ENCODE results near the gene GDNF.

DNA sequence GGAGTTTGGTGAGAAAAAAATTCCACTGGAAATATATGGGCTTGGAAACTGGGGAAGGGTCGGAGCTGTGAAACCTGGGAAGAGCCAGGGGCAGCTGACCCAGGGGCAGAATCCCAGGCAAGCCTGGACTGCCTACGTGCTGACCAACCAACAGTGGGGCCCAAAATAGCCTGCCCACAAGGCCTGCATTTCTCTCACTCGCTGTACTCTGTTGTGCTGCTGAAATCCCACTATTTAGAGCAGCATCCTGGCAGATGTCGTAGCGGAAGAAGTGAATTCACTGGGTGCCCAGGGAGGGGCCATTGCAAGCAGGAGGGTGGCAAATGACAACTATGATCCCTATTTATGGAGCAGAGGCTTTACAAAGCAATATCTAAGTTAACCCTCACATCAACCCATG is 9.5 kb downstream of the GDNF start:
- TF ChIP-seq POLR2A (IDR thresholded peaks at IDR 0.05; ENCODE audit: low read length) (no peak), GATA1 (IDR thresholded peaks at IDR 0.05; ENCODE audit: low read depth, low read length) (no peak)
